Common myeloid progenitor, CD34-positive (primary cell): ENCODE results near the gene MACROH2A2.
"Not testable (repeated sequence)": the region's sequence is repeated elsewhere in the genome, so short reads cannot be mapped to it uniquely, and the experiment has no call there.

ENCODE experiments used
- CTCF ChIA-PET: fragments of 350-600 bp; sonication (Branson Sonifier 250); formaldehyde crosslinking; loops from one replicate; lab custom pipeline; 2021; ENCODE audit warnings: antibody characterized with exemption; lab: Charles Lee
- POLR2A ChIA-PET: fragments of 350-600 bp; sonication (Branson Sonifier 250); formaldehyde crosslinking; loops from one replicate; lab custom pipeline; 2021; ENCODE audit warnings: antibody characterized with exemption; lab: Charles Lee
- DNase-seq, 3 donors: peaks; one replicate each; pipeline versions ENCODE4 v3.0.0 to v3.0.0-alpha.2; 2013
- H3K27ac ChIP-seq, 2 experiments: 1 replicate in 1 of 2; 2 replicates in 1 of 2; pipeline ENCODE4 v1.7.0; 2013; ENCODE audit warnings: inconsistent platforms in 2 of 2, low read length in 2 of 2, mild to moderate bottlenecking in 2 of 2, low read depth in 1 of 2, moderate library complexity in 1 of 2; ENCODE audit not compliant: severe bottlenecking in 2 of 2, insufficient read depth in 1 of 2, poor library complexity in 1 of 2
- H3K27me3 ChIP-seq, 5 experiments: replicated peaks in 2 of 5; 1 replicate in 3 of 5; 2 replicates in 2 of 5; pipeline versions ENCODE4 v1.6.1 to v1.7.0; 2013; ENCODE audit warnings: low read length in 4 of 5, mild to moderate bottlenecking in 2 of 5, moderate library complexity in 2 of 5, inconsistent platforms in 1 of 5; ENCODE audit not compliant: insufficient read depth in 5 of 5, control insufficient read depth in 4 of 5
- H3K36me3 ChIP-seq, 4 experiments: 1 replicate in 2 of 4; 2 replicates in 2 of 4; pipeline versions ENCODE4 v1.6.1 to v1.7.0; 2013; ENCODE audit warnings: low read length in 3 of 4, control low read depth in 1 of 4, mild to moderate bottlenecking in 1 of 4; ENCODE audit not compliant: control insufficient read depth in 4 of 4, insufficient read depth in 4 of 4
- H3K4me1 ChIP-seq, 4 experiments: 1 replicate in 3 of 4; 2 replicates in 1 of 4; pipeline versions ENCODE4 v1.6.1 to v1.7.1; 2013; ENCODE audit warnings: low read length in 3 of 4, mild to moderate bottlenecking in 3 of 4, control low read depth in 1 of 4, inconsistent platforms in 1 of 4, moderate library complexity in 1 of 4; ENCODE audit not compliant: control insufficient read depth in 4 of 4, insufficient read depth in 4 of 4; ENCODE audit errors: control extremely low read depth in 1 of 4
- H3K4me3 ChIP-seq, 7 experiments: 1 replicate in 4 of 7; 2 replicates in 3 of 7; pipeline versions ENCODE4 v1.5.1 to v1.7.0; 2013; ENCODE audit warnings: mild to moderate bottlenecking in 7 of 7, low read length in 6 of 7, moderate library complexity in 6 of 7, inconsistent platforms in 2 of 7, low read depth in 2 of 7, control low read depth in 1 of 7; ENCODE audit not compliant: insufficient read depth in 4 of 7, control insufficient read depth in 1 of 7; ENCODE audit errors: extremely low read depth in 1 of 7
- H3K9me3 ChIP-seq, 5 experiments: 1 replicate in 4 of 5; 2 replicates in 1 of 5; pipeline versions ENCODE4 v1.6.1 to v1.7.1; 2013; ENCODE audit warnings: low read length in 4 of 5, mild to moderate bottlenecking in 2 of 5, inconsistent platforms in 1 of 5, low read depth in 1 of 5, moderate library complexity in 1 of 5; ENCODE audit not compliant: control insufficient read depth in 4 of 5, insufficient read depth in 2 of 5; ENCODE audit errors: control extremely low read depth in 1 of 5
- WGBS: methylation state at CpG from one replicate; pipeline ENCODE4 v1.1.5; 2013; ENCODE audit not compliant: insufficient coverage; 5-methylcytosine and 5-hydroxymethylcytosine counted together

The MACROH2A2 gene

GRCh38 chr10:70038923-70039322 lies 13.7 kb upstream of the MACROH2A2 start:
- Histone ChIP-seq H3K27me3 (peaks cover 0 to 6% (median 0%) of the 10 kb centered on the region in 5 experiments), H3K9me3 (peaks cover 0 to 25% (median 8%) of the 10 kb centered on the region in 5 experiments), H3K4me1 (no peaks in the 10 kb centered on the region), H3K27ac (no peak overlapping the region), H3K36me3 (no peaks in the 10 kb centered on the region), H3K4me3 (no peak overlapping the region)
- ChIA-PET POLR2A (interaction anchor here (0.6 kb wide), 1 partner anchor 17 kb away, joined by 3 read pairs; no protein-coding TSS in a partner anchor), CTCF (no interaction called here)
- DNase-seq = no peak

- no peak overlapping the region for H3K4me3 ChIP-seq
- no peaks in the 10 kb centered on the region for H3K4me1 ChIP-seq
- ChIA-PET POLR2A (no interaction called here), CTCF (no interaction called here)
- no peaks in the 10 kb centered on the region for H3K36me3 ChIP-seq
- no peak overlapping the region for H3K27ac ChIP-seq
- no CpG with 5 or more reads among the region's 2 CpGs for WGBS
- DNase-seq = no peak
- peaks cover 0 to 25% (median 8%) of the 10 kb centered on the region in 5 experiments for H3K9me3 ChIP-seq
- H3K27me3 ChIP-seq = no peaks in the 10 kb centered on the region
These were observed 11.6 kb upstream of the MACROH2A2 start for GRCh38 chr10:70041016-70041415.

- peaks cover 0 to 25% (median 8%) of the 10 kb centered on the region in 5 experiments for H3K9me3 ChIP-seq
- H3K27me3 ChIP-seq, H3K4me3 ChIP-seq, DNase-seq, H3K36me3 ChIP-seq, CTCF ChIA-PET, POLR2A ChIA-PET, H3K4me1 ChIP-seq, H3K27ac ChIP-seq: not testable (repeated sequence)
- WGBS = 46% methylated on average over 4 of the region's 8 CpGs
These were observed 10.9 kb upstream of the MACROH2A2 start for GRCh38 chr10:70041739-70042138.

DNA sequence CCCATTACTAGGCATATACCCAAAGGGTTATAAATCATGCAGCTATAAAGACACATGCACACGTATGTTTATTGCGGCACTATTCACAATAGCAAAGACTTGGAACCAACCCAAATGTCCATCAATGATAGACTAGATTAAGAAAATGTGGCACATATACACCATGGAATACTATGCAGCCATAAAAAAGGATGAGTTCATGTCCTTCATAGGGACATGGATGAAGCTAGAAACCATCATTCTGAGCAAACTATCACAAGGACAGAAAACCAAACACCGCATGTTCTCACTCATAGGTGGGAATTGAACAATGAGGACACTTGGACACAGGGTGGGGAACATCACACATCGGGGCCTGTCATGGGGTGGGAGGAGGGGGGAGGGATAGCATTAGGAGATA lies 5.6 kb upstream of the MACROH2A2 start:
- no CpG with 5 or more reads among the region's 4 CpGs for WGBS

DNA sequence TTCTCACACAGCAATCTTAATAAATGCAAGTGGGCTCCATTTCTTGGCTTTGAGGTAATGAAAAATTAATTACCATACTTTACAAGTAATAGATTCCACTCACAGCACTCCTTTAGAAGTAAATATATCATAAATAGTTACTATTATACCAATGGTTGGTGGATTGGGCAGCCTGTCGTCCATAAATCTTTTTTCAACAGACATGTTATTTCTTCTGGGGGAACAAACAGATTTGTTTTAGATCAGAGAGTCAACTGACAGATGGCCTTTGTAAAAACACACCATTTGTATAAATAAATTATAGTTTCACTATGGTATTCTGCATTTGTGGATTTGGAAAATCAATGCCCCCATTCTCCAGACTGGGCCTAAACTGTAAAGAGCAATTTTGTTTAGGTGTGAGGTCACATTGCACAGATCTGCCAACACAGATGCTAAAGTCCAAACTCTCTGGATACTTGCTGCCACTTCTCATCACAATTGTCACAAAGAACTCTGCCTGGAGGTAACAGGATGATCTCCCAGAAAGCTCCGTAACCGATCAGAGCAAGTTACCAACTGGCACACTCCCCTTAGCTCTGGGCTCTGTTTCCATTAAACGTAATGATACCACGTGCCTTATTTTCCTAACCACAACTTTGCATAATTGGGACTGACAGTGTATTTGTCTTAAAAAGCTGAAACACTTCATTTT lies 4.5 kb upstream of the MACROH2A2 start:
- peaks cover 0 to 3% (median under 1%) of the 10 kb centered on the region in 5 experiments for H3K9me3 ChIP-seq
- ChIA-PET POLR2A (no interaction called here), CTCF (interaction anchor here (1.2 kb wide), 1 partner anchor 64 kb away, joined by 3 read pairs; no protein-coding TSS in a partner anchor)
- peaks cover 0 to 12% (median 10%) of the 10 kb centered on the region in 4 experiments for H3K4me1 ChIP-seq
- H3K27me3 ChIP-seq = peaks cover 11 to 31% (median 14%) of the 10 kb centered on the region in 5 experiments
- WGBS = 100% methylated on average over 2 of the region's 5 CpGs
- no peak for DNase-seq
- H3K27ac ChIP-seq = no peak overlapping the region
- no peak overlapping the region for H3K4me3 ChIP-seq
- H3K36me3 ChIP-seq = no peaks in the 10 kb centered on the region

More for the DNA sequence above, 5.6 kb upstream of the MACROH2A2 start:
- H3K4me3 ChIP-seq, H3K4me1 ChIP-seq, H3K36me3 ChIP-seq, POLR2A ChIA-PET, DNase-seq, CTCF ChIA-PET, H3K27ac ChIP-seq: not testable (repeated sequence)
- H3K27me3 ChIP-seq = peaks cover 8 to 20% (median 14%) of the 10 kb centered on the region in 5 experiments
- peaks cover 1 to 11% (median 8%) of the 10 kb centered on the region in 5 experiments for H3K9me3 ChIP-seq

DNA sequence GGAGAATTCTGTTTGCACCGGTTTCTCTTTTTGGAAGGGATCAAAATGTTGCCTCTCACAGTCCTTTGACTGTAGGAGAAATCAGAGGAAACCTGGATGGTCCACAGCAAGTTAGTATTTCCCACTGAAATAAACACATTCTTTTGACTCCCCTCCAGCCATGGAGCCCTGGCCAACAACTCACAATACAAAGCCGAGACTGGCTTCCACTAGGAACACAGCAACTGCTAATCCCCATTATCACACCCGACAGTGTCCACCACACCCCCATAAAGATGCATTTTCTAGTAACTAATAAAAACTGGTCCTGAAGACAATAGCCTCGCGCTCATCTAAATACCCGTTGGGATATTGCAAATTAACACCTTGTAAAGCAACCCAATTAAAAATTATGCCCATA lies 798 bp upstream of the MACROH2A2 start:
- DNase-seq = no peak

DNA sequence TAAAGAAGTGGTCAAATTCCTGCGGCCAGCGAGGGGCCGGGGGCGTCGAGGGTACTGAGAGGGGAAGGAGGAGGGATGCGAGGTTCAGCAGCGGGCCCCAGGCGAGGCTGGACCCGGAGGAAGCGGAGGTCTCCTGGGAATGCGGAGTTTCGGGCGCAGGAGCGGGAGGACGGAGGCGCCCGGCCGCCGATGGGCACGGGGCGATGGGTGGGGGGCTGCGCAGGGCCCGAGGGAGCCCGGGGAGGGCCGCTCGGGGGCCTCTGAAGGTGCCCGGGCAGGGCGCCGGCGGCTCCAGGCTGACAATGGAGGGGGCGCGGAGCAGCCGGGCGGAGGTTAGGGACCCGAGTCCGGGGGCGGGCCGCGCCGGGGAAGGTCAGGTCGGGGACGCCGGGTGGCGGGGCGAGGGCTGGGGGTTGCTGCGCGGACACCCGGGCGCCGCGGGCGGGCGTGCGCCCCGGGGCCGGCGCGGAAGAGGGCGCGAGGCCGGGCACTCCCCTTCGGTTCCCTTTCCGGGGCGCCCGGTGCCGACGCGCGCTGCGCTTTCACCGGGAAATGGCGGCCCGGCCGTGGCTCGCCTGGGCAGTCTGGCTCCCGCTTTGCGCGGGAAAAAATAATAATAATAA lies 683 bp downstream of the MACROH2A2 start:
- WGBS = under 1% methylated on average over 56 of the region's 78 CpGs
- Histone ChIP-seq H3K27me3 (peaks cover 10 to 44% (median 14%) of the 10 kb centered on the region in 5 experiments), H3K27ac (no peak overlapping the region), H3K9me3 (peaks cover 0 to 1% (median 0%) of the 10 kb centered on the region in 5 experiments), H3K4me1 (peaks cover 0 to 16% (median 13%) of the 10 kb centered on the region in 4 experiments), H3K4me3 (peak overlapping the region; percentile 62 to 80 (median 76)), H3K36me3 (no peaks in the 10 kb centered on the region)
- ChIA-PET POLR2A (no interaction called here), CTCF (interaction anchor here (1.2 to 1.3 kb wide), 2 partner anchors 9 to 90 kb away, joined by 3 read pairs; no protein-coding TSS in a partner anchor)
- peak in 2 of 3 donors; percentile 6 to 19 for DNase-seq

More for the DNA sequence above, 798 bp upstream of the MACROH2A2 start:
- Histone ChIP-seq H3K4me3 (peak overlapping the region in 2 of 7 experiments; percentile 79), H3K27me3 (peaks cover 11 to 44% (median 14%) of the 10 kb centered on the region in 5 experiments), H3K4me1 (peaks cover 0 to 16% (median 13%) of the 10 kb centered on the region in 4 experiments), H3K36me3 (no peaks in the 10 kb centered on the region), H3K9me3 (peaks cover 0 to 1% (median 0%) of the 10 kb centered on the region in 5 experiments), H3K27ac (no peak overlapping the region)
- ChIA-PET CTCF (interaction anchor here (1.6 kb wide), 1 partner anchor 92 kb away, joined by 3 read pairs; no protein-coding TSS in a partner anchor), POLR2A (no interaction called here)
- WGBS = 62% methylated on average over 5 of the region's 6 CpGs
